AG09319 (cell line): ENCODE measurements around the gene ATP6V0E2.

Experiments used
- DNase-seq: peaks from one replicate; pipeline ENCODE4 v3.0.0-alpha.2; 2010; ENCODE audit warnings: low read depth; ENCODE audit errors: extremely low read depth
- CTCF ChIP-seq: IDR thresholded peaks from 2 replicates; pipeline ENCODE4 v1.5.1; 2011; ENCODE audit warnings: low read depth, mild to moderate bottlenecking, inconsistent platforms, low read length, moderate library complexity

Gene ATP6V0E2

GRCh38 chr7:149843566-149843965, 30.2 kb upstream of the ATP6V0E2 start:
- no peak for DNase-seq
- TF ChIP-seq CTCF: no peak

GRCh38 chr7:149844445-149844844, 29.3 kb upstream of the ATP6V0E2 start:
- TF ChIP-seq CTCF: no peak
- no peak for DNase-seq

- DNase-seq: no peak
- TF ChIP-seq CTCF: no peak
Measured at GRCh38 chr7:149845257-149845980, 28.4 kb upstream of the ATP6V0E2 start.

GRCh38 chr7:149846021-149846420, 27.7 kb upstream of the ATP6V0E2 start:
- no peak for DNase-seq
- no peak for TF ChIP-seq CTCF

- no peak for DNase-seq
- no peak for TF ChIP-seq CTCF
Measured at GRCh38 chr7:149846436-149847046, 27.2 kb upstream of the ATP6V0E2 start.

GRCh38 chr7:149849174-149849573, 24.6 kb upstream of the ATP6V0E2 start:
- DNase-seq: no peak
- TF ChIP-seq CTCF: no peak

- TF ChIP-seq CTCF: no peak
- DNase-seq: no peak
Measured at GRCh38 chr7:149850007-149850594, 23.7 kb upstream of the ATP6V0E2 start.
